Esophagus muscularis mucosa (tissue), 3 donors: ENCODE measurements around the gene SLC10A7.

Experiments
- CTCF ChIP-seq, 3 experiments: fragments of 200-600 bp in 2 of 3; fragments of 450-650 bp in 1 of 3; sonication (generic) in 2 of 3; IDR thresholded peaks; one replicate each; pipeline ENCODE4 v1.5.1; 2017 to 2019; ENCODE audit warnings: antibody characterized with exemption in 3 of 3, mild to moderate bottlenecking in 2 of 3, moderate library complexity in 1 of 3
- POLR2AphosphoS5 ChIP-seq, 2 donors: sonication (generic); formaldehyde crosslinking; IDR thresholded peaks; one replicate each; pipeline ENCODE4 v1.6.1; 2017; ENCODE audit warnings: antibody characterized with exemption in 2 of 2

- no peak for TF ChIP-seq CTCF (IDR thresholded peaks at IDR 0.05)
- TF ChIP-seq POLR2AphosphoS5 (IDR thresholded peaks at IDR 0.05): no peak
Observed at GRCh38 chr4:146370841-146371240, 150.9 kb downstream of the SLC10A7 start.
